HEK293 (cell line): ENCODE measurements around the gene UCK2.

Experiments
- CTCF ChIA-PET: fragments of 350-600 bp; formaldehyde crosslinking; extraction: SDS; loops from one replicate; lab custom pipeline; 2021; ENCODE audit warnings: antibody characterized with exemption; lab: Yijun Ruan, JAX
- POLR2A ChIA-PET: fragments of 300-600 bp; formaldehyde crosslinking; extraction: SDS; loops from one replicate; lab custom pipeline; 2020; ENCODE audit warnings: antibody characterized with exemption, inconsistent platforms; lab: Yijun Ruan, JAX
- H3K27ac ChIP-seq: fragments of 200-500 bp; sonication (Bioruptor generic); 2 replicates; pipeline ENCODE4 v1.5.1; 2014; ENCODE audit warnings: low read depth, low read length, control low read depth, inconsistent platforms; ENCODE audit errors: extremely low read depth
- H3K36me3 ChIP-seq, 2 experiments: fragments of 200-500 bp in 1 of 2; sonication (Bioruptor generic) in 1 of 2; 1 replicate in 1 of 2; 2 replicates in 1 of 2; pipeline ENCODE4 v1.5.1; 2014 to 2017; ENCODE audit warnings: inconsistent platforms in 2 of 2, low read length in 2 of 2; ENCODE audit not compliant: control insufficient read depth in 2 of 2, insufficient read depth in 1 of 2
- H3K4me1 ChIP-seq: fragments of 200-500 bp; sonication (Bioruptor generic); 2 replicates; pipeline ENCODE4 v1.5.1; 2014; ENCODE audit warnings: mild to moderate bottlenecking, low read length, inconsistent platforms; ENCODE audit not compliant: control insufficient read depth, insufficient read depth
- H3K4me3 ChIP-seq: 2 replicates; pipeline ENCODE4 v1.5.1; 2011; ENCODE audit warnings: low read depth, mild to moderate bottlenecking, control low read depth, low read length, moderate library complexity
- H3K9me3 ChIP-seq: fragments of 200-500 bp; sonication (Bioruptor generic); 2 replicates; pipeline ENCODE4 v1.5.1; 2014; ENCODE audit warnings: low read depth, low read length, inconsistent platforms; ENCODE audit not compliant: control insufficient read depth, insufficient read depth
- EGR2 ChIP-seq: fragments of 450-650 bp; formaldehyde crosslinking; IDR thresholded peaks from 2 replicates; pipeline ENCODE4 v1.5.1; 2016; ENCODE audit warnings: low read depth, missing biosample characterization, missing genetic modification characterization
- IKZF3 ChIP-seq: fragments of 450-650 bp; IDR thresholded peaks from 2 replicates; pipeline ENCODE4 v1.5.0; 2018; ENCODE audit warnings: missing biosample characterization, mild to moderate bottlenecking, missing genetic modification characterization, moderate library complexity
- KLF10 ChIP-seq: fragments of 450-650 bp; IDR thresholded peaks from 2 replicates; pipeline ENCODE4 v1.5.1; 2018; ENCODE audit warnings: missing biosample characterization, mild to moderate bottlenecking, missing genetic modification characterization
- KLF9 ChIP-seq: fragments of 450-650 bp; formaldehyde crosslinking; IDR thresholded peaks from 2 replicates; pipeline ENCODE4 v1.5.1; 2016; ENCODE audit warnings: missing biosample characterization, missing genetic modification characterization, low read depth
- REST ChIP-seq: fragments of 450-650 bp; formaldehyde crosslinking; IDR thresholded peaks from 2 replicates; pipeline ENCODE4 v1.5.1; 2016; ENCODE audit warnings: missing biosample characterization, missing genetic modification characterization
- SETDB1 ChIP-seq: IDR thresholded peaks from one replicate; pipeline ENCODE4 v1.6.1; 2017; ENCODE audit warnings: mild to moderate bottlenecking, low read length, moderate library complexity, mixed read lengths; ENCODE audit not compliant: insufficient read length
- YY1 ChIP-seq: fragments of 450-650 bp; formaldehyde crosslinking; IDR thresholded peaks from 2 replicates; pipeline ENCODE4 v1.5.1; 2018; ENCODE audit warnings: missing biosample characterization, missing genetic modification characterization
- ZBTB48 ChIP-seq: fragments of 450-650 bp; formaldehyde crosslinking; IDR thresholded peaks from 2 replicates; pipeline ENCODE4 v1.5.1; 2016; ENCODE audit warnings: missing biosample characterization, missing genetic modification characterization
- ZBTB8A ChIP-seq: fragments of 450-650 bp; formaldehyde crosslinking; IDR thresholded peaks from 2 replicates; pipeline ENCODE4 v1.5.1; 2016; ENCODE audit warnings: missing biosample characterization, missing genetic modification characterization
- ZFHX2 ChIP-seq: fragments of 450-650 bp; formaldehyde crosslinking; conservative IDR thresholded peaks from 2 replicates; pipeline ENCODE4 v1.5.1; 2016; ENCODE audit warnings: missing biosample characterization, missing genetic modification characterization
- ZNF23 ChIP-seq: fragments of 450-650 bp; formaldehyde crosslinking; IDR thresholded peaks from 2 replicates; pipeline ENCODE4 v1.5.1; 2016; ENCODE audit warnings: missing biosample characterization, missing genetic modification characterization, borderline replicate concordance
- ZNF280D ChIP-seq: fragments of 450-650 bp; formaldehyde crosslinking; IDR thresholded peaks from 2 replicates; pipeline ENCODE4 v1.5.1; 2016; ENCODE audit warnings: missing biosample characterization, missing genetic modification characterization
- ZNF341 ChIP-seq: fragments of 450-650 bp; formaldehyde crosslinking; IDR thresholded peaks from 2 replicates; pipeline ENCODE4; 2016; ENCODE audit warnings: low read depth, missing biosample characterization, missing genetic modification characterization
- ZNF560 ChIP-seq: fragments of 450-650 bp; formaldehyde crosslinking; IDR thresholded peaks from 2 replicates; pipeline ENCODE4 v1.5.1; 2017; ENCODE audit warnings: missing biosample characterization, missing genetic modification characterization, borderline replicate concordance
- ZNF561 ChIP-seq: fragments of 450-650 bp; IDR thresholded peaks from 2 replicates; pipeline ENCODE4 v1.5.1; 2018; ENCODE audit warnings: missing biosample characterization, missing genetic modification characterization, borderline replicate concordance
- ZNF692 ChIP-seq: fragments of 450-650 bp; formaldehyde crosslinking; IDR thresholded peaks from 2 replicates; pipeline ENCODE4 v1.5.1; 2016; ENCODE audit warnings: missing biosample characterization, missing genetic modification characterization
- ZNF785 ChIP-seq: fragments of 450-650 bp; formaldehyde crosslinking; IDR thresholded peaks from 2 replicates; pipeline ENCODE4 v1.5.1; 2016; ENCODE audit warnings: missing biosample characterization, missing genetic modification characterization
- TF ChIP-seq, protein P1 (sequence below): fragments of 450-650 bp; formaldehyde crosslinking; IDR thresholded peaks from 2 replicates; pipeline ENCODE4 v1.5.1; 2016; ENCODE audit warnings: missing biosample characterization, missing genetic modification characterization
- TF ChIP-seq, protein P2 (sequence below): fragments of 450-650 bp; formaldehyde crosslinking; IDR thresholded peaks from 2 replicates; pipeline ENCODE4 v1.5.1; 2016; ENCODE audit warnings: missing biosample characterization, missing genetic modification characterization
- TF ChIP-seq, protein P3 (sequence below): fragments of 450-650 bp; formaldehyde crosslinking; IDR thresholded peaks from 2 replicates; pipeline ENCODE4 v1.5.1; 2016; ENCODE audit warnings: missing biosample characterization, missing genetic modification characterization

UCK2 gene

DNA sequence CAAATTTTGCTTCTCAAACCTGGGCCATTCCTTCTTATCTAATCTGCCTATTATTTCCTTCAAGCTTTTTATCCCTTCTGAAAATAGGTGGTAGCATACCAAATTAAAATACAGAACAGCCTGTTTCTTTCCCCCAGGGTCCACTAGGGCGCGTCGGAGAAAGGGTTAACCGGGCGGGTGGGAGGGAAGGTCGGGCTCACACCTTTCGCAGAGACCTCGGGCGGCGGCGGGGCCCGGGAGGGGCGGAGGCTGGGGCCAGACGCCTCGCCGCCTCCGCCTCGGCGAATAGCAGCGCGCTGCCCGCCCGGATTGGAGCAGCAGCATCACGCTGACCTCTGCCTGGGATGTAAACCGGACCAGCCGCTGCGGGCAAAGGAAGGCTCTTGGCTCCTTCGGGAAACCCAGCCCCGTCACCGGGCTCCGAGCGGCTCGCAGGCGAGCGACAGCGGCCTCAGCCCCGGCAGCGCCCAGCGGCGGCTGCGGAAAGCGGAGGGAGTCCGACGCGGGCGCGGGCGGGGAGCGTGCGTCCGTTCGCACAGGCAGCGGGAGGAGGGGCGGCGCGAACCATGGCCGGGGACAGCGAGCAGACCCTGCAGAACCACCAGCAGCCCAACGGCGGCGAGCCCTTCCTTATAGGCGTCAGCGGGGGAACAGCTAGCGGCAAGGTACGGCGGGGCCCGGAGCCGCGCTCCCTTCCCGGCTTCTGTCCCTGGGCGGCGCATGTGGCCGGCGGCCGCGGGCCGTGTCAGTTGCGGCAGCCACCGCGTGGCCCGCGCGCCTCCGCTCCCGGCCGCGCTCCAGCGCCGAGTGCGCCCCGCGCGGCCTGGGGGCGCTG lies at the start of gene UCK2:
Gene UCK2 (plus strand): TSS at position 347 of the 835 bp plus-strand sequence. CDS start 220 bp downstream, at position 567.
- Histone ChIP-seq H3K36me3 (no peaks in the 10 kb centered on the region; a peak in 1 of 3 replicates), H3K4me3 (peak within 1 kb of the TSS; percentile 86), H3K9me3 (no peaks in the 10 kb centered on the region), H3K4me1 (no peaks in the 10 kb centered on the region), H3K27ac (peak within 1 kb of the TSS; percentile 83)
- CTCF ChIA-PET, result interaction anchor here (1.6 kb wide), 1 partner anchor 14 kb away, joined by 5 read pairs; no protein-coding TSS in a partner anchor
- POLR2A ChIA-PET, result interaction anchor here (1.0 to 2.4 kb wide), 3 partner anchors 11 to 59 kb away, joined by 3 to 20 read pairs (median 7); partner anchors contain the start of gene TMCO1
- TF ChIP-seq ZBTB8A (tag by site-specific recombination), result peak; percentile 97
- peak; percentile 11; the same call in 1 of the 2 replicates for TF ChIP-seq KLF10 (tag by site-specific recombination)
- no peak for TF ChIP-seq ZNF785 (tag by site-specific recombination)
- TF ChIP-seq ZFHX2, result peak; percentile 62
- TF ChIP-seq, protein P1, sequence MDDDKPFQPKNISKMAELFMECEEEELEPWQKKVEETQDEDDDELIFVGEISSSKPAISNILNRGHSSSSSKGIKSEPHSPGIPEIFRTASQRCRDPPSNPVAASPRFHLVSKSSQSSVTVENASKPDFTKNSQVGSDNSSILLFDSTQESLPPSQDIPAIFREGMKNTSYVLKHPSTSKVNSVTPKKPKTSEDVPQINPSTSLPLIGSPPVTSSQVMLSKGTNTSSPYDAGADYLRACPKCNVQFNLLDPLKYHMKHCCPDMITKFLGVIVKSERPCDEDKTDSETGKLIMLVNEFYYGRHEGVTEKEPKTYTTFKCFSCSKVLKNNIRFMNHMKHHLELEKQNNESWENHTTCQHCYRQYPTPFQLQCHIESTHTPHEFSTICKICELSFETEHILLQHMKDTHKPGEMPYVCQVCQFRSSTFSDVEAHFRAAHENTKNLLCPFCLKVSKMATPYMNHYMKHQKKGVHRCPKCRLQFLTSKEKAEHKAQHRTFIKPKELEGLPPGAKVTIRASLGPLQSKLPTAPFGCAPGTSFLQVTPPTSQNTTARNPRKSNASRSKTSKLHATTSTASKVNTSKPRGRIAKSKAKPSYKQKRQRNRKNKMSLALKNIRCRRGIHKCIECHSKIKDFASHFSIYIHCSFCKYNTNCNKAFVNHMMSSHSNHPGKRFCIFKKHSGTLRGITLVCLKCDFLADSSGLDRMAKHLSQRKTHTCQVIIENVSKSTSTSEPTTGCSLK, result no peak
- 0 out of 2 replicates have a peak, but pooled peaks have one; percentile 50 for TF ChIP-seq KLF9 (tag by site-specific recombination)
- TF ChIP-seq ZNF341, result peak; percentile 88
- 0 out of 2 replicates have a peak, but pooled peaks have one; percentile 18 for TF ChIP-seq REST (tag by site-specific recombination)
- TF ChIP-seq IKZF3, result 0 out of 2 replicates have a peak, but pooled peaks have one; percentile 6
- 0 out of 2 replicates have a peak, but pooled peaks have one; percentile 22 for TF ChIP-seq EGR2 (tag by site-specific recombination)
- TF ChIP-seq ZNF560, result no peak
- TF ChIP-seq SETDB1, result no peak
- TF ChIP-seq, protein P2, sequence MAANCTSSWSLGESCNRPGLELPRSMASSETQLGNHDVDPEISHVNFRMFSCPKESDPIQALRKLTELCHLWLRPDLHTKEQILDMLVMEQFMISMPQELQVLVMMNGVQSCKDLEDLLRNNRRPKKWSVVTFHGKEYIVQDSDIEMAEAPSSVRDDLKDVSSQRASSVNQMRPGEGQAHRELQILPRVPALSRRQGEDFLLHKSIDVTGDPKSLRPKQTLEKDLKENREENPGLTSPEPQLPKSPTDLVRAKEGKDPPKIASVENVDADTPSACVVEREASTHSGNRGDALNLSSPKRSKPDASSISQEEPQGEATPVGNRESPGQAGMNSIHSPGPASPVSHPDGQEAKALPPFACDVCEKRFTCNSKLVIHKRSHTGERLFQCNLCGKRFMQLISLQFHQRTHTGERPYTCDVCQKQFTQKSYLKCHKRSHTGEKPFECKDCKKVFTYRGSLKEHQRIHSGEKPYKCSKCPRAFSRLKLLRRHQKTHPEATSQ (tag by site-specific recombination), result 0 out of 2 replicates have a peak, but pooled peaks have one; percentile 43
- TF ChIP-seq YY1 (tag by site-specific recombination), result peak; percentile 49; the same call in 1 of the 2 replicates
- peak; percentile 79 for TF ChIP-seq ZNF561 (tag by site-specific recombination)
- TF ChIP-seq ZBTB48 (tag by site-specific recombination), result 0 out of 2 replicates have a peak, but pooled peaks have one; percentile 17
- peak; percentile 24; the same call in 1 of the 2 replicates for TF ChIP-seq ZNF692 (tag by site-specific recombination)
- no peak for TF ChIP-seq ZNF280D
- TF ChIP-seq, protein P3, sequence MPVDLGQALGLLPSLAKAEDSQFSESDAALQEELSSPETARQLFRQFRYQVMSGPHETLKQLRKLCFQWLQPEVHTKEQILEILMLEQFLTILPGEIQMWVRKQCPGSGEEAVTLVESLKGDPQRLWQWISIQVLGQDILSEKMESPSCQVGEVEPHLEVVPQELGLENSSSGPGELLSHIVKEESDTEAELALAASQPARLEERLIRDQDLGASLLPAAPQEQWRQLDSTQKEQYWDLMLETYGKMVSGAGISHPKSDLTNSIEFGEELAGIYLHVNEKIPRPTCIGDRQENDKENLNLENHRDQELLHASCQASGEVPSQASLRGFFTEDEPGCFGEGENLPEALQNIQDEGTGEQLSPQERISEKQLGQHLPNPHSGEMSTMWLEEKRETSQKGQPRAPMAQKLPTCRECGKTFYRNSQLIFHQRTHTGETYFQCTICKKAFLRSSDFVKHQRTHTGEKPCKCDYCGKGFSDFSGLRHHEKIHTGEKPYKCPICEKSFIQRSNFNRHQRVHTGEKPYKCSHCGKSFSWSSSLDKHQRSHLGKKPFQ, result 0 out of 2 replicates have a peak, but pooled peaks have one; percentile 11
- TF ChIP-seq ZNF23 (tag by site-specific recombination), result no peak
